ENCODE measurements around the gene BATF. TPM values are rescaled to one million over a fixed set of nuclear protein-coding genes. Genes with fewer than 3 reads are reported as not detected.

Gene BATF
- total and polyA plus RNA-seq, 2 experiments from 2014 or later: 3.1 TPM; not detected in 1

DNA sequence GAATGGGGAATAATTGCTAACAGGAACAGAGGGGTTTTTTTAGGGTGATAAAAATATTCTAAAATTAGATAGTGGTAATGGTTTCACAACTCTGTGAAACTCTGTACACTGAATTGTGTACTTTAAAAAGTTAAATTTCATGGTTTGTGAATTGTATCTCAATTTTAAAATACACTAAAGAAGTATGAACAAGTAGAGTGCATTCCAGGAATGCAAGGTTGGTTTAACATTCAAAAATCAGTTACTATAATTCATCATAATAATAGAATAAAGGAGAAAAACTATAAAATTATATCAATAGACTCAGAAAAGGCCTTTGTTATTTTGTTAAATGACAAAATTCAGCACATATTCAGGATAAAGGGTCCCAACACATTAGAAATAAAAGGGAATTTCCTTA is 11.1 kb upstream of the BATF start:
- no peaks in the 10 kb centered on the region for H3K36me3 ChIP-seq (replicated peaks; ENCODE audit: insufficient read depth, low read depth)
- no peak for DNase-seq (ENCODE audit: low spot score)
- H2AFZ ChIP-seq: no peak overlapping the region
- H3K4me1 ChIP-seq (ENCODE audit: insufficient read depth): no peaks in the 10 kb centered on the region
- TF ChIP-seq, protein P1, sequence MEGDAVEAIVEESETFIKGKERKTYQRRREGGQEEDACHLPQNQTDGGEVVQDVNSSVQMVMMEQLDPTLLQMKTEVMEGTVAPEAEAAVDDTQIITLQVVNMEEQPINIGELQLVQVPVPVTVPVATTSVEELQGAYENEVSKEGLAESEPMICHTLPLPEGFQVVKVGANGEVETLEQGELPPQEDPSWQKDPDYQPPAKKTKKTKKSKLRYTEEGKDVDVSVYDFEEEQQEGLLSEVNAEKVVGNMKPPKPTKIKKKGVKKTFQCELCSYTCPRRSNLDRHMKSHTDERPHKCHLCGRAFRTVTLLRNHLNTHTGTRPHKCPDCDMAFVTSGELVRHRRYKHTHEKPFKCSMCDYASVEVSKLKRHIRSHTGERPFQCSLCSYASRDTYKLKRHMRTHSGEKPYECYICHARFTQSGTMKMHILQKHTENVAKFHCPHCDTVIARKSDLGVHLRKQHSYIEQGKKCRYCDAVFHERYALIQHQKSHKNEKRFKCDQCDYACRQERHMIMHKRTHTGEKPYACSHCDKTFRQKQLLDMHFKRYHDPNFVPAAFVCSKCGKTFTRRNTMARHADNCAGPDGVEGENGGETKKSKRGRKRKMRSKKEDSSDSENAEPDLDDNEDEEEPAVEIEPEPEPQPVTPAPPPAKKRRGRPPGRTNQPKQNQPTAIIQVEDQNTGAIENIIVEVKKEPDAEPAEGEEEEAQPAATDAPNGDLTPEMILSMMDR (IDR thresholded peaks at IDR 0.05; ENCODE audit: poor library complexity): no peak
- no peak for TF ChIP-seq EZH2 (IDR thresholded peaks at IDR 0.05; ENCODE audit: borderline replicate concordance)
- no peak for TF ChIP-seq EZH2phosphoT487 (IDR thresholded peaks at IDR 0.05; ENCODE audit: low read depth, severe bottlenecking, unreplicated experiment)
- no peaks in the 10 kb centered on the region for H3K27me3 ChIP-seq
- H3K9me2 ChIP-seq (replicated peaks; ENCODE audit: insufficient read depth): no peaks in the 10 kb centered on the region
- H3K4me3 ChIP-seq: no peak overlapping the region
- H3K79me2 ChIP-seq: no peaks in the 10 kb centered on the region
- peaks cover 9% of the 10 kb centered on the region for H3K9me3 ChIP-seq (ENCODE audit: low read depth)
- no peaks in the 10 kb centered on the region for H4K20me1 ChIP-seq (ENCODE audit: insufficient read depth, poor library complexity, severe bottlenecking)
- no peak overlapping the region for H3K4me2 ChIP-seq
- no peak overlapping the region for H3K27ac ChIP-seq

DNA sequence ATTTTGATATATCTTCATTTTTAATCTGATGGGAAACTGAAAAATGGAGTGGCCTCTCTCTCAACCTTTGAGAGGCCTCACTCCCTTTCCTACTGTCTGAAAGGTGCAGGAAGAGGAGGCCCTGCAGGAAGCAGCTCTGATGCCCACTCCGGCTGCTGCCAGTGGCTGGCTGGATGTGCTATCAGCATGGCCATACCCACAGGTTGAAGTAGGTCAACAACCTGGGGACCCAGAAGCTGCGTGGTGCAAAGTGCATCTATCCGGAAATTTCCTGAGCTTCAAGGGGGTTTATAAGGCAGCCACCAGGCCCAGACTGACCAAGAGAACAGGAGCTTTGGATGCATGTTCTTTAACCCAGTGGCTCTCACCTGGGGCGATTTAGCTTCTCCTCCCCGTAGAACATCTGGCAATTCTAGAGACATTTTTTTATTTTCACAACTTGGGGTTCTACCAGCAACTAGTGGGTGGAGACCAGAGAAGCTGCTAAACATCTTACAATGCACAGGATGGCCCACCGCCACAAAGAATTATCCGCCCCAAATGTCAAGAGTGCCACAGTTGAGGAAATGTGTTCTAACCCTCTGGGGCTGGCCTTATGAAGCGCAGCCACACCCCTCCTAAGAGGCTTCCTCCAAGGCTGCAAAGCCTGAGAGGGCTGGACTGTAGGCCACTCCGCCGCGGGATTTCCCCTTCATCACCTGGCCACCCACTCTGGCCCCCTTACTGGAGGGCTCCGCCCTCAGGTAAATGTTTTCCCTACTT is 8.2 kb upstream of the BATF start:
- H3K36me3 ChIP-seq (replicated peaks; ENCODE audit: insufficient read depth, low read depth): no peaks in the 10 kb centered on the region
- H3K9me3 ChIP-seq (ENCODE audit: low read depth): peaks cover 9% of the 10 kb centered on the region
- H3K27me3 ChIP-seq: no peaks in the 10 kb centered on the region
- TF ChIP-seq, protein P1 (IDR thresholded peaks at IDR 0.05; ENCODE audit: poor library complexity): no peak
- TF ChIP-seq EZH2phosphoT487 (IDR thresholded peaks at IDR 0.05; ENCODE audit: low read depth, severe bottlenecking, unreplicated experiment): no peak
- TF ChIP-seq EZH2 (IDR thresholded peaks at IDR 0.05; ENCODE audit: borderline replicate concordance): no peak
- no peaks in the 10 kb centered on the region for H3K79me2 ChIP-seq
- no peaks in the 10 kb centered on the region for H4K20me1 ChIP-seq (ENCODE audit: insufficient read depth, poor library complexity, severe bottlenecking)
- no peaks in the 10 kb centered on the region for H3K9me2 ChIP-seq (replicated peaks; ENCODE audit: insufficient read depth)
- H3K4me2 ChIP-seq: no peak overlapping the region
- DNase-seq (ENCODE audit: low spot score): no peak
- no peak overlapping the region for H3K27ac ChIP-seq
- no peaks in the 10 kb centered on the region for H3K4me1 ChIP-seq (ENCODE audit: insufficient read depth)
- 92% methylated on average over 12 of the region's 12 CpGs for WGBS (ENCODE audit: low lambda C conversion rate, missing lambda C conversion rate)
- H3K4me3 ChIP-seq: no peak overlapping the region
- no peak overlapping the region for H2AFZ ChIP-seq

DNA sequence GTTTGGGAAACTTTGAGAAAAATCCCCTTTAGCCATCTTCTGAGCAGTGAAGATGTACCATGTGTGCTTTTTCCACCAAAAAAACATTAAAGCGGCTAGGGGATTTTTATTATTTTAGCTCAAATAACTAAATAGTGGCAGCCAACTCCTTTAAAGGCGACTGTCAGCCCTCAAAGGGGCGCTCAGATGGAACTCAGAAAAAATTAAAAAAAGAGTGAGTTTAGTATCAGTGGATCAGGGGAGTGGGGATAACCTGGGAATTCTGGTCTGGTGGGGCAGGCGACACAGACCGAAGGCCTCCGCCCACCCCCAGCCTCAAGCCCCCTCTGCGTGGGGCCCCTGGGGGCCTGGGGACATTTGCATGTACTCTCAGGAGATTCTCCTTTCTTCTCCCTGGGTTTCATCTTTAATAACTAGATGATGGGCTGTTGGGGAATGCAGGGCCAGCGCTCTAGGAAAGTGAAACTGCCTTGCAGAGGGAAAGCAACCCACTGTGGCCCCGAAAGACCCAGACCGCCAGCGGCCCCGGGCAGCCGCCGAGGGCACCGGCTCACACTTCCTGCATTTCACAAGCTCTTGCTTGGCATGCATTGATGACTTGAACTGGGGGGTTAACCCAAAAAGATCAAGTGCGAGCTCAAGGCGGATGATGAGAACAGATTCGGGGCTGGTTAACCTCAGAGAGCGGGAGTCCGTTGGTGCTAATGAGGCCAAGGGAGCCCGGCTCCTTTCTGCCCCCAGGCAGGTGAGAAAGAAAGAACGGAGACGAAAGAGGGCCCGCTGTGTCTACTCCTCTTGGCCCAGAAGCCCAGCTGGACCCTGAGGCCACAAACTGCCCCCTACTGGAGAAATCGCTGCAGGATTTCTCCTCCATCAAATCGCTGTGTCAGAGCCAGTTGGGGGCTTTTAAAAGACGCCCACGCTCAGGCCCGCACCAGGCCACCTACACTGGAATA is 7.3 kb upstream of the BATF start:
- Histone ChIP-seq H3K27ac (no peak overlapping the region), H3K79me2 (no peaks in the 10 kb centered on the region), H3K9me2 (replicated peaks; ENCODE audit: insufficient read depth) (no peaks in the 10 kb centered on the region), H4K20me1 (ENCODE audit: insufficient read depth, poor library complexity, severe bottlenecking) (no peaks in the 10 kb centered on the region), H2AFZ (no peak overlapping the region), H3K4me3 (no peak overlapping the region), H3K4me2 (peak overlapping the region; percentile 38), H3K4me1 (ENCODE audit: insufficient read depth) (no peaks in the 10 kb centered on the region), H3K36me3 (replicated peaks; ENCODE audit: insufficient read depth, low read depth) (no peaks in the 10 kb centered on the region), H3K9me3 (ENCODE audit: low read depth) (peaks cover 9% of the 10 kb centered on the region), H3K27me3 (no peaks in the 10 kb centered on the region)
- TF ChIP-seq EZH2 (IDR thresholded peaks at IDR 0.05; ENCODE audit: borderline replicate concordance): no peak
- WGBS (ENCODE audit: low lambda C conversion rate, missing lambda C conversion rate): 75% methylated on average over 29 of the region's 29 CpGs
- no peak for DNase-seq (ENCODE audit: low spot score)

DNA sequence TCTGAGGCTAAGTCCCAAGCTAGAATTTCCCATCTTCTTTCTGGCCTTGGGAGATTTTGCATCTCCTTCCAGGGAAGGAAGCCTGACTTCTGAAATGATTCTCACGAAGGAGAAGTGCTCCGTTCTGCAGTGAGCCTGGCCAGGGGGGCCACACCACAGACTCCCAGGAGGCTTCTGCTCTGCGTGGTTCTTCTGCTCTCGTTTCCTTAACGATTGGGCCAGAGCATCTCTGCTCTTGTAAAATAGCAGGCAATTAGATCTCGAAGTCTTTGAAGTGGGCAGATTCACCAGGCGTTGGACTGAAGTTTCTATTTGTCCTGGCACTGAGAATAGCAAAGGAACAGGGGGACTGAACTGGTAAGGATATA is 6.7 kb upstream of the BATF start:
- Histone ChIP-seq H3K9me2 (replicated peaks; ENCODE audit: insufficient read depth) (no peaks in the 10 kb centered on the region), H3K27ac (no peak overlapping the region), H3K4me2 (peak overlapping the region; percentile 38), H3K4me3 (no peak overlapping the region), H3K27me3 (no peaks in the 10 kb centered on the region), H3K4me1 (ENCODE audit: insufficient read depth) (no peaks in the 10 kb centered on the region), H3K79me2 (no peaks in the 10 kb centered on the region), H3K9me3 (ENCODE audit: low read depth) (peaks cover 9% of the 10 kb centered on the region), H4K20me1 (ENCODE audit: insufficient read depth, poor library complexity, severe bottlenecking) (no peaks in the 10 kb centered on the region), H3K36me3 (replicated peaks; ENCODE audit: insufficient read depth, low read depth) (no peaks in the 10 kb centered on the region), H2AFZ (no peak overlapping the region)
- WGBS (ENCODE audit: low lambda C conversion rate, missing lambda C conversion rate): 50% methylated on average over 7 of the region's 7 CpGs
- no peak for DNase-seq (ENCODE audit: low spot score)
- TF ChIP-seq, protein P1 (IDR thresholded peaks at IDR 0.05; ENCODE audit: poor library complexity): no peak
- TF ChIP-seq EZH2phosphoT487 (IDR thresholded peaks at IDR 0.05; ENCODE audit: low read depth, severe bottlenecking, unreplicated experiment): no peak
- TF ChIP-seq EZH2 (IDR thresholded peaks at IDR 0.05; ENCODE audit: borderline replicate concordance): no peak
